NCI-H146 treated with DMSO at 0.1 percent for 48 hours (cell line): Measurements from ENCODE around the gene STK31.
A peak's percentile ranks its signal among the peaks of the same experiment; 100 is the strongest.
"Not testable (repeated sequence)": the region's sequence is repeated elsewhere in the genome, so short reads cannot be mapped to it uniquely, and the experiment has no call there.

Experiments
- DNase-seq: peaks from one replicate; lab custom pipeline; 2025; ENCODE audit not compliant: unreplicated experiment; lab: John Stamatoyannopoulos, UW

STK31 gene

DNA sequence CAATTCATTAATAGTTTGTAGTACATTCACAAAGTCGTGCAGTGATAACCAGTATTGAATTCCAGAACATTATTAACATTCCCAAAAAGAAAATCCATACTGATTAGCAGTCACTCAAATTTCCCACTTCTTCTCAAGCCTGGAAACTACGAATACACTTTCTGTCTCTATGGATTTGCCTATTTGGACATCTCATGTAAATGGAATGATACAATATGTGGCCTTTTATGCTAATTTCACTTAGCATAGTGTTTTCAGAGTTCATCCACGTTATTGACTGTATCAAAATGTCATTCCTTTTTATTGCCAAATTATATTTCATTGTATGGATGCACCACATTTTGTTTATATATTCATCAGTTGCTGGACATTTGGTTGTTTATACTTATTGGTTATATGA is 78.8 kb downstream of the STK31 start:
- no peak for DNase-seq

DNA sequence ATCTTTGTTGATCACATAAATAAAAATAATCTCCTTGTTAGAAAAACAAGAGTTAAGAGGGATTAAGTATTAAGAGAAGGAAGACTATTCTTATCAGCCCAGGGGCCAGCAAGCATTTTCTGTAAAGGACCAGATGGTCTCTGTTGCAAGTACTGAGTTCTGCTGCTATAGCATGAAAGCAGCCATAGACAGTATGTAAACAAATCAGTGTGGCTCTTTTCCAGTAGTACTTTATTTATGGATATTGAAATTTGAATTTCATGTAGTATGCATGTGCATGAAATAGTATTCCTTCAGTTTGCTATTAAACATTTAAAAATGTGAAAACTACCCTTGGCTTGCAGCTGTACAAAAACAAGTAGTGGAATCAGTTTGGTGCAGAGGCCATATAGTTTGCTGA is 81.7 kb downstream of the STK31 start:
- no peak for DNase-seq

DNA sequence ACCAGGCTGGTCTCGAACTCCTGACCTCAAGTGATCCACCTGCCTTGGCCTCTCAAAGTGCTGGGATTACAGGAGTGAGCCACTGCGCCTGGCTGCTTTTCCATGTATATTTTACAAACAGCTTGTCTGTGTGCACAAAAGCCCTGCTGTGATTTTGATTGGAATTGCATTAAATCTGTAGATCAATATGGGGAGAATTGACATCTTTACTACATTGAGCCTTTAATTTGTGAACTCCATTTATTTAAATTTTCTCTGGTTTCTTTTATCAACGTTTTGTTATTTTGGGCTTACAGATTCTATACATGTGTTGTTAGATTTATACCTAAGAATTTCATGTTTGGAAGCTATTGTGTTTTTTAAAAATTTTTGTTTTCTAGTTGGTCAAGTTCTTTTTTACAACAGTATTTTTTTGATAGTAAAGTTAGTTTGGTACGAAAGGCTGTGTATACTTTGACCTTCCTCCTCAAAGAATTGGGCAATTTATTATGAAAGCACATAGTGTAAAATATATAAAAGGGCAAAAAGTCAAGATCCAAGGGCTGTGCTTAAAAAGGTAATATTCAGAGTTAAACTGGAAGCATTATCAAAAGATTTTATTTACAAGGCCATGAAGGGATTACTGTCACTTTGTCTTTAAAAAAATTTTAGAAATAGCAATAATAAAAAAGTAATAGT is 92.8 kb downstream of the STK31 start:
- no peak for DNase-seq

DNA sequence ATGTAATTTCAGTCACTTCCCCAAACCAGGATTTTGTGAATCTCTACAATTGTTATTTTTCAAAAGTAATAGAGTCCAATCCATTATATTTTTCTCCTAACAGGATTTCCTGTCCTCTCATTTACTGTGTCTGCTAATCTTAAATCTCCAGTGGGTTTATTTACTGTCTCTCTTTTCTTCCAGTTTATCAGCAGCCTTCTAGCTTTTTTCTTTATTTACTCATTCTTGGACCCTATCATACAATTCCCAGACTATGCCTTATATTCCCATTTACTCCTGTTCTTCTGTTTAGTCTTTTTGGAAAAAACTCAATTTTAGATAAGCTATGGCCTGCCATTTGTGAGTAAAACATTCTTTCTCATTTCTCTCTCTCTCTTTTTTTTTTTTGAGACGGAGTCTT is 94.7 kb downstream of the STK31 start:
- no peak for DNase-seq

DNA sequence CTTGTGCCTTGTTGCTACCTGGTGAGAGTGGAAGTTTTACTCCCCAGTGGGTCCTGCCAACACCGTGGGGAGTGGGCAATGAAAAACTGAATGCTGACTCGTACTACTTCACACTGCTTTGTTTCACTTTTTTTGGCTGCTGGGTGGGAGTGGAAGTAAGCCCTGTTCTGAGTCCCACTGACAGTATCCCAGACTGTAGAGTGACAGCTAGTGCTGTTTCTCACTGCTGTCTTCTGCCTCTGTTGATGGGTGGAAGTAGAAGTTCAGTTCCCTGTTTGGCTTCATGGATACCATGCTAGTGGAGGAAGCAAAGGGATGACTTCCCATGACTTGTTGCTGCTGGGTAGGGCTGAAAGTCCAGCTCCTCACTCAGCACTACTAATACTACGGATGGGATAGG is 98.4 kb downstream of the STK31 start:
- DNase-seq = no peak

DNA sequence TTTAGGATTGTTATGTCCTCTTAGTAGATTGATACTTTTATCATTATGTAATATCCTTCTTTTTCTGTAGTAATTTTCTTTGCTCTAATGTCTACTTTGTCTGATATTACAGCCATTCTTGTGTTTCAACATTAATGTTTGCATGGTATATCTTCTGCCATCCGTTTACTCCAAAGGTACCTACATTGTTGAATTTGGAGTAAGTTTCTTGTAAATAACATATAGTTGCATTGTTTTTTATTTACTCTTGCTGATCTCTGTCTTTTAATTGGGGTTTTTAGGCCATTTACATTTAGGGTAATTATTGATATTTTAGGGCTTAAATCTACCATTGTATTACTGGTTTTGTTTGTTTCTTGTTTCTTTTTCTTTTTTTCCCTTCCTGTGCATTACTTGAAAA is 100.1 kb downstream of the STK31 start:
- no peak for DNase-seq

DNA sequence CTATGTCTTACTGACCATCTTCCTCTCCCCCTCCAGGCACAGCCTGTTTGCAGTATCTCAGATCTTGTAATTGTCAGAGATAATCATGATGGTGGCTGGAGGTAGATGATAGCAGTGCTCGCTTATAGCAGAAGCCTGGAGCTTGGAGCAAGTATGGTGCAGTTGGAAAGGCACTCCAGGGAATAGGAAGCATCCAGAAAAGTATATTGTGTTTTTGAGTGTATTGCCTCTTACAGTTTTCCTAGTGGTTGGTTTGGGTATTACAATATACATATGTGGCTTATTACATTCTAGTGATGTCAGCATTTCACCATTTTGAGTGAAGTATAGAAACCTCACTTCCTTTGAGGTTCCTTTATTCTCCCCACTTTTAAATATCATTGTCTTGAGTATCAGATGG is 101.5 kb downstream of the STK31 start:
- DNase-seq = no peak

DNA sequence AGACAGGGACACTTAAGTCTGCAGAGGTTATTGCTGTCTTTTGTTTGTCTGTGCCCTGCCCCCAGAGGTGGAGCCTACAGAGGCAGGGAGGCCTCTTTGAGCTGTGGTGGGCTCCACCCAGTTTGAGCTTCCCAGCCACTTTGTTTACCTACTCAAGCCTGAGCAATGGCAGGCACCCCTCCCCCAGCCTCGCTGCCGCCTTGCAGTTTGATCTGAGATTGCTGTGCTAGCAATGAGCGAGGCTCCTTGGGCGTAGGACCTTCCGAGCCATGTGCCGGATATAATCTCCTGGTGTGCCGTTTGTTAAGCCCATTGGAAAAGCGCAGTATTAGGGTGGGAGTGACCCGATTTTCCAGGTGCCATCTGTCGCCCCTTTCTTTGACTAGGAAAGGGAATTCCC is 118.1 kb downstream of the STK31 start:
- not testable (repeated sequence) for DNase-seq

DNA sequence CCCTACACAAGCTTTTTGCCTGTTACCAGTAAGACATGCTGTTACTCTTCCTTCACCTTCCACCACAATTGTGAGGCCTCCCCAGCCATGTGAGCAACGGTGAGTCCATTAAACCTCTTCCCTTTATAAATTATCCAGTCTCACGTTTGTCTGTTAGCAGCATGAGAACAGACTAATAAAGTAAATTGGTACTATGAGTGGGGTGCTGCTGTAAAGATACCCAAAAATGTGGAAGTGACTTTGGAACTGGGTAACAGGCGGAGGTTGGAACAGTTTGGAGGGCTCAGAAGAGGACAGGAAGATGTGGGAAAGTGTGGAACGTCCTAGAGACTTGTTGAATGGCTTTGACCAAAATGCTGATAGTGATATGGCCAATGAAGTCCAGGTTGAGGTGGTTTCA is 122.7 kb downstream of the STK31 start:
- not testable (repeated sequence) for DNase-seq

DNA sequence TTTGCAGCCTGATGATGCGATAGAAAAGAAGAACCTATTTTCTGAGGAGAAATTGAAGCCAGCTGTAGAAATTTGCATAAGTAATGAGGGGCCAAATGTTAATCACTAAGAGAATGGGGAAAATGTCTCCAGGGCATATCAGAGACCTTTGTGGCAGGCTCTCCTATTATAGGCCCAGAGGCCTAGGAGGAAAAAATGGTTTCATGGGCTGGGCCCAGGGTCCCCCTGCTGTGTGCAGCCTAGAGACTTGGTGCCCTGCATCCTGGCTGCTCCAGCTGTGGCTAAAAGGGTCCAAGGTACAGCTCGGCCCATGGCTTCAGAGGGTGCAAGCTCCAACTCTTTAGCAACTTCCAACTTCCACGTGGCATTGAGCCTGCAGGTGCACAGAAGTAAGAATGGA is 123.4 kb downstream of the STK31 start:
- no peak for DNase-seq

DNA sequence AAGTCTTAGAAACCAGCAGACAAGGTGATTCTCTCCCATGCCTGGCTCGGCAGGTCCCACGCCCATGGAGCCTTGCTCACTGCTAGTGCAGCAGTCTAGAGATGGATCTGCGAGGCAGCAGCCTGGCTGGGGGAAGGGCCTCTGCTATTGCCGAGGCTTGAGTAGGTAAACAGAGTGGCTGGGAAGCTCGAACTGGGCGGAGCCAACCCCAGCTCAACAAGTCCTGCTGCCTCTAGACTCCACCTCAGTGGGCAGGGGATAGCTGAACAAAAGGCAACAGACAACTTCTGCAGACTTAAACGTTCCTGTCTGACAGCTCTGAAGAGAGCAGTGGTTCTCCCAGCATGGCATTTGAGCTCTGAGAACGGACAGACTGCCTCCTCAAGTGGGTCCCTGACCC is 134.8 kb downstream of the STK31 start:
- not testable (repeated sequence) for DNase-seq

DNA sequence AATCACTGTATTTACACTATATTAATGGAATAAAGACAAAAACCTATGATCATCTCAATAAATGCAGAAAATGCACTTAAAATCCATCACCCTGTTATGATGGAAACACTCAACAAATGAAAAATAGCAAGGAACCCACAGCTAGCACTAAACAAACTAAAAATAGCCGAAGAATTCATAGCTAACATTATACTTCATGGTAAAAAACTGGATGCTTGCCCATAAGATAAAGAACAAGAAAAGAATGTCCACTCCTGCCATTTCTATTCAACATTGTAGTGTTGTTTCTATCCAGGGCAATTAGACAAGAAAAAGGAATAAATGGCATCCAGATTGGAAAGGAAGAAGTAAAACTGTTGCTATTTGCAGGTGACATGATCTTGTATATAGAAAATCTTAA is 142.1 kb downstream of the STK31 start:
- DNase-seq = no peak

DNA sequence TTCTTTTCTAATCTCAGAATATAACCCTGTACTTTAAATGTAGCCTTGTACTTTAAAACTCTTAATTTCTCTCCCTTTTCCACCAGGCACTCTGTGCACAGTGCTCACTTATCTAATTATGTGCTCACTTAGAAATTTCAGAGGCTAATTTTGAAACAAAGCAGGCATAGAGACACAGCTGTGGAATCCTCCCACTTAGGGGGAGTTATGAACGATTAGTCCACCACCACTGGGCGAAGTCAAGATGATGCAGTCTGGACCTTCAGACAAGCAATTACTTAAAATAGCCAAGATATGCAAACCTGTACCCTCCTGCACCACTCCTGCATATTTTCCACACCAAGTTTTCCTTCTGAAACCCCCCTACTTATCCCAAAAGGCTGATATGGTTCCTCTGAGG is 143.0 kb downstream of the STK31 start:
- DNase-seq = no peak

DNA sequence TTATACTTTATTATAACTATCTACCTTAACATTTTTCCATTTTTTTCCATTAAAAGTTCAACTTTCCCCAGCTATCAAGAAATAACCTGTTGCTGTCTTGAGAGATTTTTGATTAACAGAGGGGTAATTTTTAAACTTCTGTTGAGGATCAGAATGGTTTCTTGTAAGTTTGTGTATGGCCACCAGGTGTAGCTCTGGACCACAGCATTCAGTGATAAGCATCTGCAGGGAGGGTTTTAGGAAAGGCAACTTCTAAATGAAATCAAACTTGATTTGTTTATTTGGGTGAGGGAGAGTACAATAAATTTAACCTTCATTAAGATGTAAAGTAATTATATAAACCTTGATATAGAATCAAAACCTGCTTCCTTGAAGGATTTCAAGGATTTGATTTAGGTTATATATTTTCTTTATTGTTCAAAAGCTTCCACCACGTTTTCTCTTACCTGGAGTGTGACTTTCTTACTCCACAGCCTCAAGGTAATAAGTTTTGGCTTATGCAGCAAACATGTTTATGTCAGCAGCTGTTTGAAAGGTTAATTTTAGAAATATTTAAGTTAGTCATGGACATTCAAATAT is 153.3 kb downstream of the STK31 start:
- DNase-seq = peak; percentile 70

DNA sequence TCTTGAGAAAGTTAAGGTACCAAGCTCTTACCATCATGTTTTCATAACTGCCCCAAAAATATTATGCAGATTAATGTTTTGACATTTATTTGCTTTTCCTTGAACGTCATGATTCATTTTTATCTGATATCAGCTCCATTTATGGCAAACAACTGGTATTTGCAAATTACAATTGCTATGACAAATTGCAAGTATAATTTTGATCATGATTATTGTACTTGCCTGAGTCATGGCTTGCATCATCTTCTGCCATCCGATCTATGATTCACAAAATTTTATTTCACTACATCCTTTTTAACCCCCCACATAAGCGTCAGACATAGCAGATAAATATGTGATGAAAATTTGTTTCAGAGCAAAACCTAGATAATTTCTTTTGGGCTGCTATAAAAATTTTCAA is 155.0 kb downstream of the STK31 start:
- DNase-seq = no peak

DNA sequence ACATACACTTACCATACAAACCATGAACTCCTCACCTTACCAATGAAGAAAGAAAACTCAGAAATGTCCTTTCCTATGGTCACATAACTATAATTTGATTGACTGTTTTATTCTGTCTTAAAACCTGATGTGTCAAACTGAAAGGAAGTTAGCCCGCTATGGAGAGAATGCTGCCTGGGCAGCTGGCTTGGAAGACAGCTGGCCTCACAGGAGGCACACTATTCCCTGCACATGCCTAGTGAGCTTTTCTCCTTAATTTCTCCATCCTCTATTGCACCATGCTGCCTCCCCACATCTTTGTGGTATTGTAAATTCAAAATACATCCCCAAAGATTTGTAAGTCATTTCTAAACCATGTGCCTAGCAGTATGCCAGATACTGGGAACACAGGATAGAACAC is 163.3 kb downstream of the STK31 start:
- peak; percentile 13 for DNase-seq

DNA sequence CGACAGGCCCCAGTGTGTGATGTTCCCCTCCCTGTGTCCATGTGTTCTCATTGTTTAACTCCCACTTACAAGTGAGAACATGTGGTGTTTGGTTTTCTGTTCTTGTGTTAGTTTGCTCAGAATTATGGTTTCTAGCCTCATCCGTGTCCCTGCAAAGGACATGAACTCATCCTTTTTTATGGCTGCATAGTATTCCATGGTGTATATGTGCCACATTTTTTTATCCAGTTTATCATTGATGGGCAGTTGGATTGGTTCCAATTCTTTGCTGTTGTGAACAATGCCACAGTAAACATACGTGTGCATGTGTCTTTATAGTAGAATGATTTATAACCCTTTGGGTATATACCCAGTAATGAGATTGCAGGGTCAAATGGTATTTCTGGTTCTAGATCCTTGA is 166.5 kb downstream of the STK31 start:
- DNase-seq = not testable (repeated sequence)
